GM10266 (cell line): ENCODE data around the gene HIRA.

Experiments
- DNase-seq: peaks from one replicate; pipeline ENCODE4 v3.0.0; 2012; ENCODE audit errors: extremely low spot score
- CTCF ChIP-seq: IDR thresholded peaks from 2 replicates; pipeline ENCODE4 v1.5.1; 2012; ENCODE audit warnings: mild to moderate bottlenecking, low read depth; ENCODE audit not compliant: control insufficient read depth, insufficient read depth; ENCODE audit errors: missing control alignments

The HIRA gene

GRCh38 chr22:19469421-19469820, 37.9 kb upstream of the HIRA start:
- no peak for TF ChIP-seq CTCF
- no peak for DNase-seq

- TF ChIP-seq CTCF = no peak
- no peak for DNase-seq
Measured at GRCh38 chr22:19467912-19468311, 36.4 kb upstream of the HIRA start.

GRCh38 chr22:19466848-19467752, 35.6 kb upstream of the HIRA start:
- DNase-seq = no peak
- TF ChIP-seq CTCF = no peak

- TF ChIP-seq CTCF = no peak
- no peak for DNase-seq
Measured at GRCh38 chr22:19466126-19466716, 34.7 kb upstream of the HIRA start.

- no peak for TF ChIP-seq CTCF
- no peak for DNase-seq
Measured at GRCh38 chr22:19464975-19465374, 33.4 kb upstream of the HIRA start.

- TF ChIP-seq CTCF = no peak
- no peak for DNase-seq
Measured at GRCh38 chr22:19464546-19464945, 33.0 kb upstream of the HIRA start.
